Measurements from ENCODE around the gene SMTN. TPM values are rescaled to one million over a fixed set of nuclear protein-coding genes. Genes with fewer than 3 reads are reported as not detected.
A peak's percentile ranks its signal among the peaks of the same experiment; 100 is the strongest.
"Not testable (repeated sequence)": the region's sequence is repeated elsewhere in the genome, so short reads cannot be mapped to it uniquely, and the experiment has no call there.

The SMTN gene
- total RNA-seq, 2 donors from 2014 or later, result 33.1 to 40.2 TPM

DNA sequence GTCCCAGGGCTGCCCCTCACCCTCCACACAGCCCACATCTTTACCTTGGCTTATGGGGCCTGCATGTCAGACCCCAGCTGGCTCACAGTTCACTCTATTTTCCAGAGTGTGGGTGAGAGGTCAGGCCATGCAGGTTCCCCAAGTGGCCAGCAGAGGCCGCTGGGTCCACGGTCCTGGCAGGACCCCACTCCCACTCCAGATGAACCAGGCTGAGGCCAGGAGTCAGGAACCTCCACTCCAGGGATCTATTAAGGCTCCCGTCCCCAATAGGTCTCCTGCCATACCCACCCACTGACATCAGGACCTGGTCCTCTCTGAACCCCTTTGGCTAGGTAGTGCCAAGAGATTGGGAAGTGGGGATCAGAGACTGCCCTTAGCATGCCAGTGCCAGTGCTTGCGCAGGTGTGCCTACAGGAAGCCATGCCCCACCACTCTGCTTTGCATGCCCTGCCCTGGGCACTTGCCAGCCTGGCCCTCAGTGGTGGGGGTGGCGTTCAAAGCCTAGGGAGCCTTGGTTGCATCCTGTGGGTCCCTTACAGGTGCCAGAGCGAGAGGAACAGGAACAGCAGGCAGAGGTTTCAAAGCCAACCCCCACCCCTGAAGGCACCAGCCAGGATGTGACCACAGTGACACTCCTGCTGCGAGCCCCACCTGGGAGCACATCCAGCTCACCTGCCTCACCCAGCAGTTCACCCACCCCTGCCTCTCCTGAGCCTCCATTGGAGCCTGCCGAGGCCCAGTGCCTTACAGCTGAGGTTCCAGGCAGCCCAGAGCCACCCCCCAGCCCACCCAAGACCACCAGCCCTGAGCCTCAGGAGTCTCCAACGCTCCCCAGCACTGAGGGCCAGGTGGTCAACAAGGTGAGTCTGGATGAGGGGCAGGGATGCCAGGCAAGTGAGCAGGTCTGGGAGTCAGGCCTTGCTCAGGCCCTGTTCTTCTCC, 8.3 kb downstream of the SMTN start:
- no peaks in the 10 kb centered on the region for H3K36me3 Mint-ChIP-seq (ENCODE audit: insufficient read depth in 2 of 2)
- no peaks in the 10 kb centered on the region for H3K9me3 Mint-ChIP-seq
- no peak for ATAC-seq (replicated peaks in 1 of 2)
- no peaks in the 10 kb centered on the region for H3K27me3 Mint-ChIP-seq (ENCODE audit: low read depth)
- H3K27ac Mint-ChIP-seq, result no peak overlapping the region
- peak; percentile 29 to 43 for DNase-seq
- H3K4me3 Mint-ChIP-seq, result no peak overlapping the region
- peaks cover 1% of the 10 kb centered on the region for H3K4me1 Mint-ChIP-seq (ENCODE audit: low read depth)

DNA sequence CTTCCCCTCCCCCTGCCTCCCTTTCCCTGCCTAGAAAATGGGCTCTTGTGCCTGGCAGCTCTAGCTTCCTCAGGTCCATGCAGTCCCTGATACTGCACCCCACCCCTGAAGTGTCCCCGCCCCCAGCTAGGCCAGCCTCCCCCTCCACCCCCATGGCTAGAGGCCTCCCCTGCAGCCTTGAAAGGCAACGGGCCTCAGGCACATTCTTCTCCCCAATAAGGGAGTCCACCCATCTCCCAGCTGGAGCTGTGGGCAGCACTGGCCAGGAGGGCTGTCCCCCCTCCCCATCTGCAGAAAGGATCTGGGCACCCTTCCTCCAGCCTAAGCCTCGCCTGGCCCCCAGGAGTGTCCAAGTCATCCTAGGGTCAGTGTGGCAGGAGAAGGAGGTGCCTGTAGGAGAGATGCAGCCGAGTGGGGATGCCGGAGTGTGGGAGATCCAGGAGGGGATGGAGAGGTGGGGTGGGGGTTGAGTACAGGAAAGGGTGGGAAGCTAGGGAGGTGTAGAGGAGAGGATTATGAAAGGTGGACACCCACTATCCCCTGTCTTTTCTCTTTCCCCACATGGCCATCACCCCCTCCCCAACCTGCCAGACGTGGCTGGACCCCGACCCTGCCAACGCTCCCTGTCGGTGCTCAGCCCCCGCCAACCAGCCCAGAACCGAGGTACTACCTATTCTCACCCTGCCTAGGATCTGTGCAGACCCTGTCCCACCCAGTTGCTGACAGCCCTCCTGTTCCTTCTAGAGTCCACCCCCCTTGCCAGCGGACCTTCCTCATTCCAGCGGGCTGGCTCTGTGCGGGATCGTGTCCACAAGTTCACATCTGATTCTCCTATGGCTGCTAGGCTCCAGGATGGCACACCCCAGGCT, 9.3 kb downstream of the SMTN start:
- no peaks in the 10 kb centered on the region for H3K9me3 Mint-ChIP-seq
- H3K27ac Mint-ChIP-seq, result no peak overlapping the region
- ATAC-seq (replicated peaks in 1 of 2), result no peak
- no peaks in the 10 kb centered on the region for H3K36me3 Mint-ChIP-seq (ENCODE audit: insufficient read depth in 2 of 2)
- H3K27me3 Mint-ChIP-seq (ENCODE audit: low read depth), result no peaks in the 10 kb centered on the region
- no peak overlapping the region for H3K4me3 Mint-ChIP-seq
- H3K4me1 Mint-ChIP-seq (ENCODE audit: low read depth), result no peaks in the 10 kb centered on the region
- DNase-seq, result no peak

DNA sequence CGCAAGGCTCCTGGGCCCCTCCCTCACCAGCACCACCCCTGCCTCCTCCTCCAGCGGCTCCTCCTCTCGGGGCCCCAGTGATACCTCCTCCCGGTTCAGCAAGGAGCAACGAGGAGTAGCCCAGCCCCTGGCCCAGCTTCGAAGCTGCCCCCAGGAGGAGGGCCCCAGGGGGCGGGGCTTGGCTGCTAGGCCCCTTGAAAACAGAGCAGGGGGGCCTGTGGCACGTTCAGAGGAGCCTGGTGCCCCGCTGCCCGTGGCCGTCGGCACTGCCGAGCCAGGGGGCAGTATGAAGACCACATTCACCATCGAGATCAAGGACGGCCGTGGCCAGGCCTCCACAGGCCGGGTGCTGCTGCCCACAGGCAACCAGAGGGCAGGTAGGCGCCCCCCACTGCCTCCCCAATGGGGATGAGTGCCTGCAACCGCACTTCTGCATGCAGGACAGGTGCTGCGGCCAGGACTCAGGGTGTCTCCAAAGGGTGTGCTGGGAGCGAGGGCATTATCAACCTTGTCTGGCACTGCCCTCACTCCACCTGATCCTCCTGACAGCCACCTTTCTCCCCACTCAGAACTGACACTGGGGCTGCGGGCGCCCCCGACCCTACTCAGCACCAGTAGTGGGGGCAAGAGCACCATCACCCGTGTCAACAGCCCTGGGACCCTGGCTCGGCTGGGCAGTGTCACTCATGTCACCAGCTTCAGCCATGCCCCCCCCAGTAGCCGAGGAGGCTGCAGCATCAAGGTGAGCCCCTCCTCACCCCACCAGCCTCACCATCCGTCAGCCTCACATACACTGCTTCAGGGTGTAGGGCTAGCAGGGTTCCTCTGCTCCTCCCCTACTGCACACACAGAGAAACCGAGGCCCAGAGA, 10.2 kb downstream of the SMTN start:
- Mint-ChIP-seq H3K27ac (no peak overlapping the region), H3K36me3 (ENCODE audit: insufficient read depth in 2 of 2) (no peaks in the 10 kb centered on the region), H3K4me3 (no peak overlapping the region), H3K27me3 (ENCODE audit: low read depth) (no peaks in the 10 kb centered on the region), H3K9me3 (no peaks in the 10 kb centered on the region), H3K4me1 (ENCODE audit: low read depth) (no peaks in the 10 kb centered on the region)
- DNase-seq (no peak), ATAC-seq (replicated peaks in 1 of 2) (no peak)

DNA sequence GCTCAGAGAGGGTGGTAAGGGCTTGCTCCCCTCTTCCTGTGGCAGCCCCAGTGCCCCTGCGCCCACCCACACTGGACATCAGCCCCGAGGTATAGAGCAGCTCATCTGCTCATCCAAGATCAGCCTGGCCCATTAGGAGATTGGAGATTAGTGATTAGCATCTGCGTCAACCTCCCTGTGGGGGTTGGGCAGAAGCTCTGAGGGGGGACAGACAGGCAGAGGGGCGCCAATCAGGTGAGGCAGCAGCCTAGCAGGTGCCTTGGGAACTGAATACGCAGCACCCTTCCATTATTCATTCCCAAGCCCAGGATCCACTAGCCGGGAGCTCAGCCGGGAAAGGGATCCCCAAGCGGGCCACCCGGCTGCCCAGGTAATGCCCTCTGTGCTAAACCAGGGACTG, 11.0 kb downstream of the SMTN start:
- H3K4me3 Mint-ChIP-seq, result no peak overlapping the region
- no peak for ATAC-seq (replicated peaks in 1 of 2)
- H3K4me1 Mint-ChIP-seq (ENCODE audit: low read depth), result no peaks in the 10 kb centered on the region
- no peak for DNase-seq
- H3K27me3 Mint-ChIP-seq (ENCODE audit: low read depth), result no peaks in the 10 kb centered on the region
- no peaks in the 10 kb centered on the region for H3K36me3 Mint-ChIP-seq (ENCODE audit: insufficient read depth in 2 of 2)
- no peak overlapping the region for H3K27ac Mint-ChIP-seq
- no peaks in the 10 kb centered on the region for H3K9me3 Mint-ChIP-seq

DNA sequence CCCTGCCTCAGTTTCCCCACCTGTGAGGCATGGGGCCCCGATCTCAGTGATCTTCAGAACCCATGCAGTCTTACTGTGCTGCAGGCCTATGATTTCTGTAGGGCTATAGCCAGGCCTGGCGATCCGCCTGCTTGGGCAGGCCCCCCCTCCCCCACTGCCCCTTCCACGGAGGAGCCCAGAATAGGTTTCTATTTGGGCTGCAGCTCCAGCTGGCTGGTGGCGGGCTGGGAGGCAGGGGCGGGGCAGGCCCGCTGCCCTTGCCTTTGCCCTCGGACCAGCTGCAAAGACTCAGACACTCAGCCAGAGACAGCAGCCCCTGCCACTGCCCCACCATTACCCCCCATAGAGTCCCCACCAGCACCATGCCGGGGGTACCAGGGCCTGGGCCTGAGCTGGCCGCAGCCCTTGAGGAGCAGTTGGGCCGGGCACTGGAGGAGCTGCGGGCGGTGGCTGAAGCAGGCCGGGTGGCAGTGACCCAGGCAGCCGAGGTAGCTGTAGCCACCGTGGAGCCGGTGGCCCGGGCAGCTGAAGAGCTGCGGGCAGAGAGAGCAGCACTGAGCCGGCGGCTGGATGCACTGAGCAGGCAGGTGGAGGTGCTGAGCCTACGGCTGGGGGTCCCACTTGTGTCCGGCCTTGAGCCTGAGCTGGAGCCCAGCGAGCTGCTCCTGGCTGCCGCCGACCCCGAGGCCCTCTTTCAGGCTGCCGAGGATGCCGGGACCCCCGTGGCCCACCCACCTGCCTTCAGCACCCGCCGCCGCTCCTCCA, 12.2 kb downstream of the SMTN start:
- Mint-ChIP-seq H3K36me3 (ENCODE audit: insufficient read depth in 2 of 2) (no peaks in the 10 kb centered on the region), H3K27ac (no peak overlapping the region), H3K4me1 (ENCODE audit: low read depth) (no peaks in the 10 kb centered on the region), H3K27me3 (ENCODE audit: low read depth) (no peaks in the 10 kb centered on the region), H3K9me3 (no peaks in the 10 kb centered on the region), H3K4me3 (no peak overlapping the region)
- DNase-seq (no peak), ATAC-seq (replicated peaks in 1 of 2) (no peak)

DNA sequence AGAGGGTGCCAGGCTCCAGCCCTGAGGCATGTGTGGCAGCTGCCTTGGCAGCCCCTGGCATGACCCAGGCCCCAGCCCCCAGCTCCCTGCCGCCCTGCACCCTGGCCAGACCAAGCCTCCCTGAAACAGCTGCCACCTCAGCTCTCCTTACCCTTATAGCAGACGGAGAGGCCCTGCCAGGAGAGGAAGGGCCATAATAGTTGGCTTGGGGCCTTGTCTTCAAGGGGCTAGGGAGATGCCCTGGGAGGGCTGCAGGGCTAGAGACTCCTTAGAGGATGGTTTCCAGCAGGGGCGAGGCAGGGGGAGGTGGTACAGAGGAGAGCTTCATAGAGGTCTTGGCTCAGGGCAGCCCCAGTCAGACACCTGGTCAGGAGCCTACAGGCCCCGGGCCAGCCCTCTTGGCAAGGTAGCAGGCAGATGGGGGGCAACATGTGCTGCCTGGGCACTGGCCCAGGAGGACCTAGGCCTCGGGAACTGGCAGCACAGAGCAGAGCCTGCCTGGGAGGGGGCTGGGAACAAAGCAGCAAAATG, 13.0 kb downstream of the SMTN start:
- no peak for ATAC-seq (replicated peaks in 1 of 2)
- Mint-ChIP-seq H3K9me3 (no peaks in the 10 kb centered on the region), H3K4me1 (ENCODE audit: low read depth) (no peaks in the 10 kb centered on the region), H3K4me3 (no peak overlapping the region), H3K27ac (no peak overlapping the region), H3K27me3 (ENCODE audit: low read depth) (no peaks in the 10 kb centered on the region), H3K36me3 (ENCODE audit: insufficient read depth in 2 of 2) (no peaks in the 10 kb centered on the region)
- no peak for DNase-seq

DNA sequence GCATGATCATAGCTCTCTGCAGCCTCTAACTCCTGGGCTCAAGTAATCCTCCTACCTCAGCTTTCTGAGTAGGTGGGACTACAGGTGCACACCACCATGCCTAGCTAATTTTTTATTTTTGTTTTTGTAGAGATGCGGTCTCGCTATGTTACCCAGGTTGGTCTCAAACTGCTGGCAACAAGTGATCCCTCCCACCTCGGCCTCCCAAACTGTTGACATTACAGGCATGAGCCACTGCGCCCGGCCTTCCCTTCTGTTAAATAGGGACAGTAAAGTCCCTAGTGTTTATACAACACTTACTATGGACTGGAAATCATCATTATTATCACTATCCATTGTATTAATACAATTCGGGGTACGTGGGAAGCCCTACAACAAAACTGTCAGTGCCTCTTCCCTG, 13.6 kb downstream of the SMTN start:
- Mint-ChIP-seq H3K27me3 (ENCODE audit: low read depth) (no peaks in the 10 kb centered on the region), H3K27ac (no peak overlapping the region), H3K36me3 (ENCODE audit: insufficient read depth in 2 of 2) (no peaks in the 10 kb centered on the region), H3K9me3 (no peaks in the 10 kb centered on the region), H3K4me3 (no peak overlapping the region), H3K4me1 (ENCODE audit: low read depth) (no peaks in the 10 kb centered on the region)
- no peak for ATAC-seq (replicated peaks in 1 of 2)
- DNase-seq, result no peak

DNA sequence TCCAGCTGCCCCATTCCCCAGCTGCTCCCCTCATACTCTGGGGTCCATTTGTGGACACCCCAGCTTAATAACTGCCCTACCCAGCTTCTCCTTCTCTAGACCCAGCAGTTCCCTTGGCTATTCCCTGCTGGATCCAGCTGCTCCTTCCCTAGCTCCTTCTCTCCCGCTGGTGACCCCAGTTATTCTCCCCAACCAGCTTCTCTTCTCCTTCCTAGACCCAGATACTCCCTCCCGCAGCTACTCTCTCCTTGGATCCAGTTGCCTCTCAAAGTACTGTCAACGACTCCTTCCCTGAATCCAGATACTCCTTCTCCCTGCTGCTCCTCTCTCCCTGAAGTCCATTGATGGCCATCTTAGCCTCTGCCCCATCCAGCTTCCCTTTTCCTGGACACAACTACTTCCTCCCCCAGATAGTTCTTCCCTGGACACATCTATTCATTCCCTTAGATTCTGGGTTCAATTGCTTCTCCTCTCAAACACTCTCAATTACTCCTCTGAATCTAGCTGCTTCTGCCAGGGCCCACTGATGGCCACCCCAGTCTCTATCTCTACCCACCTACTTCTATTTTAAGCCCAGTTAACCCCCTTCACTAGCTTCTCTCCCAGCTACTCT, 14.6 kb downstream of the SMTN start:
- no peaks in the 10 kb centered on the region for H3K9me3 Mint-ChIP-seq
- no peak for ATAC-seq (replicated peaks in 1 of 2)
- no peak for DNase-seq
- H3K27me3 Mint-ChIP-seq (ENCODE audit: low read depth), result no peaks in the 10 kb centered on the region
- H3K27ac Mint-ChIP-seq, result no peak overlapping the region
- H3K4me3 Mint-ChIP-seq, result no peak overlapping the region
- no peaks in the 10 kb centered on the region for H3K36me3 Mint-ChIP-seq (ENCODE audit: insufficient read depth in 2 of 2)
- no peaks in the 10 kb centered on the region for H3K4me1 Mint-ChIP-seq (ENCODE audit: low read depth)

DNA sequence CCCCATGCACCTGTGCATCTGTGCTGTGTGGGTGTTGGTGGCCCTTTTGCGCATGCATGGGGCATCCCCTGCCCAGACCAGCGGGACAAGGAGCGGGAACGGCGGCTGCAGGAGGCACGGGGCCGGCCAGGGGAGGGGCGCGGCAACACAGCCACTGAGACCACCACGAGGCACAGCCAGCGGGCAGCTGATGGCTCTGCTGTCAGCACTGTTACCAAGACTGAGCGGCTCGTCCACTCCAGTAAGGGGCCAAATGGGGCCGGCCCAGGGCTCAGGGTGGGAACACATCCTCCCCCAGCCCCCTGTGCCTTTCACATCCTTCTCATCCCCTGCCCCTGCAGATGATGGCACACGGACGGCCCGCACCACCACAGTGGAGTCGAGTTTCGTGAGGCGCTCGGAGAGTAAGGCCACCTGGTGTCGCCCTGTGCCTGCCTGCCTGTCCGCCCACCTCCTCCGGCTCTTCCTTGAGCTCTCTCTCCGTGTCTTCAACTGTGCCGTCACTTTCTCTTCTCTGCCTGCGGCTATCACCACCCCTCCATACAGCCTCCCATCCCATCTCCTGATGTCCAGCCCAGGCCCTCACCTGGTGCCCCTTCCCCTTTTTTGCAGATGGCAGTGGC, 15.7 kb downstream of the SMTN start:
- H3K27me3 Mint-ChIP-seq (ENCODE audit: low read depth), result no peaks in the 10 kb centered on the region
- no peak overlapping the region for H3K4me3 Mint-ChIP-seq
- no peaks in the 10 kb centered on the region for H3K9me3 Mint-ChIP-seq
- peaks cover 0 to 3% of the 10 kb centered on the region in 2 donors for H3K36me3 Mint-ChIP-seq (ENCODE audit: insufficient read depth in 2 of 2)
- DNase-seq (no peak), ATAC-seq (replicated peaks in 1 of 2) (no peak)
- no peak overlapping the region for H3K27ac Mint-ChIP-seq
- no peaks in the 10 kb centered on the region for H3K4me1 Mint-ChIP-seq (ENCODE audit: low read depth)

DNA sequence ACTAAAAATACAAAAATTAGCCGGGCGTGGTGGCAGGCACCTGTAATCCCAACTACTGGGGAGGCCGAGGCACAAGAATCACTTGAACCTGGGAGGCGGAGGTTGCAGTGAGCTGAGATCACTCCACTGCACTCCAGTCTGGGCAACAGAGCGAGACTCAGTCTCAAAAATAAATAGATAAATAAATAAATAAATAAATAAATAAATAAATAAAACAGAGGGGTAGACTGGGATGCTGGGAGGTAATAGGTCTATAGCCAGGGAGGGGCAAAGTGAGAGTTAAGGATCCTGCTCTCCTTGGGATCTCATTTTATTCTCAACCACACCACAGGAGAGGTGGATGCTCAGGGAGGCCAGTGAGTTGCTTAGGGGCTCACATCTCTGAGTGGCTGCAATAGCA, 16.4 kb downstream of the SMTN start:
- not testable (repeated sequence) for ATAC-seq (replicated peaks in 1 of 2); H3K9me3 Mint-ChIP-seq; H3K27ac Mint-ChIP-seq; H3K4me1 Mint-ChIP-seq (ENCODE audit: low read depth); H3K4me3 Mint-ChIP-seq; H3K36me3 Mint-ChIP-seq (ENCODE audit: insufficient read depth in 2 of 2); H3K27me3 Mint-ChIP-seq (ENCODE audit: low read depth); DNase-seq

DNA sequence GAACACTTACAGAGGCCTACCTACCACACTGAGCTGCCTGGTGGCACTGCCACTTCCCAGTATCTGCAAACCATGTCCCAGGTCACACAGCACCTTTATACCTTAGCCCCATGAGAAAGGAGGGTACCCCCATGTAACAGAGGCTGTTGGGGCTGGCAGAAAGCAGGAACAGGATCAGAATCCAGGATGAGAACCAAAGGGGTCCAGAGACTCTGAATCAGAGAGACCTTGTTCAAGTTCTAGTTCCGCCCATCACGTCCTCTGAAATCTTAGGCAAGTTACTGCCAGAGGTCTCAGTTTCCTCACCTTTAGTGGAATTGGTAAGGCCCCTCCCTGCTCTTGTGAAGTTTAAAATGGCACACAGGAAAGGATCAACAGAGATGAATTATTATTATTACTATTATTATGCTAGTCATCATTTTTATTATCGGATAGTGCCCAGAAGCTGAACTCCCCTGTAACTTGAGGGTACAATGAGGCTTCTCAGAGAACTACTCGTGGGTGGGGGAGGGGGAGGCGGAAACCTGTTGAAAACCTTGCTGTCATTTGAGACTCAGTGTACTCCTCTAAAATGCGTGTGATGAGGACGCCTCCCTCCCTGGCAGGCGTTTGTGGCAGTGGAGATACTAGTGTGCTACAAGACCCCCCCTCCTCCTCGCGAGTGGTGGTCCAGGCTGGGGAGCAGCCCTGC, 17.0 kb downstream of the SMTN start:
- Mint-ChIP-seq H3K36me3 (ENCODE audit: insufficient read depth in 2 of 2) (peaks cover 0 to 4% of the 10 kb centered on the region in 2 donors), H3K4me3 (no peak overlapping the region), H3K27ac (no peak overlapping the region), H3K9me3 (no peaks in the 10 kb centered on the region), H3K27me3 (ENCODE audit: low read depth) (no peaks in the 10 kb centered on the region), H3K4me1 (ENCODE audit: low read depth) (no peaks in the 10 kb centered on the region)
- ATAC-seq (replicated peaks in 1 of 2), result no peak
- DNase-seq, result no peak
